Endothelial cell of umbilical vein (primary cell): Measurements from ENCODE around the gene RBM44. TPM values are rescaled to one million over a fixed set of nuclear protein-coding genes. Genes with fewer than 3 reads are reported as not detected.

Experiments
- BruUV-seq: library from RNA; stranded (reverse); fragments of 400-500 nt; replicated peaks from 2 replicates; lab custom pipeline; 2021; lab: Mats Ljungman, UMichigan
- CTCF ChIA-PET: fragments of 300-600, 350-600 bp; sonication (Branson Sonifier 250); formaldehyde crosslinking; loops from one replicate; lab custom pipeline; 2021; ENCODE audit warnings: antibody characterized with exemption, inconsistent platforms; lab: Charles Lee
- POLR2A ChIA-PET: fragments of 300-600, 350-600 bp; sonication (Branson Sonifier 250); formaldehyde crosslinking; loops from one replicate; lab custom pipeline; 2021; ENCODE audit warnings: antibody characterized with exemption, inconsistent platforms; lab: Charles Lee
- DNase-seq: peaks from one replicate; pipeline ENCODE4 v3.0.0-alpha.2; 2011; ENCODE audit warnings: low read depth, low spot score
- FAIRE-seq: peaks from 2 replicates; lab custom pipeline; 2011; peaks lifted over from hg19 to GRCh38; lab: Jason Lieb, UNC
- H2AFZ ChIP-seq: 2 replicates; pipeline ENCODE4 v1.6.0; 2012; ENCODE audit warnings: low read depth, low read length, control low read depth, inconsistent platforms
- H3K27ac ChIP-seq: 2 replicates; pipeline ENCODE4 v1.5.1; 2011; ENCODE audit warnings: low read depth, mild to moderate bottlenecking, control low read depth, low read length, moderate library complexity; ENCODE audit not compliant: insufficient read depth
- H3K27me3 ChIP-seq, 2 experiments: 2 replicates each; pipeline versions ENCODE4 v1.6.0 to v1.6.1; 2011; ENCODE audit warnings: low read length in 2 of 2, mixed read lengths in 1 of 2; ENCODE audit not compliant: control insufficient read depth in 2 of 2, insufficient read depth in 2 of 2
- H3K36me3 ChIP-seq, 2 experiments: 2 replicates in 1 of 2; 3 replicates in 1 of 2; pipeline ENCODE4 v1.5.1; 2011; ENCODE audit warnings: low read length in 2 of 2, mild to moderate bottlenecking in 1 of 2, moderate library complexity in 1 of 2; ENCODE audit not compliant: control insufficient read depth in 2 of 2, insufficient read depth in 2 of 2; ENCODE audit errors: extremely low read depth in 1 of 2
- H3K4me1 ChIP-seq: 3 replicates; pipeline ENCODE4 v1.5.1; 2011; ENCODE audit warnings: mild to moderate bottlenecking, low read length; ENCODE audit not compliant: control insufficient read depth, insufficient read depth; ENCODE audit errors: extremely low read depth
- H3K4me2 ChIP-seq: 2 replicates; pipeline ENCODE4 v1.6.1; 2011; ENCODE audit warnings: low read length, control low read depth, mixed read lengths; ENCODE audit not compliant: insufficient read depth
- H3K4me3 ChIP-seq, 3 experiments: fragments of 200-600 bp in 1 of 3; sonication (generic), shearing (Covaris generic) in 1 of 3; replicated peaks in 1 of 3; 2 replicates each; pipeline ENCODE4 v1.5.1; 2011 to 2016; ENCODE audit warnings: control low read depth in 3 of 3, low read length in 3 of 3, mild to moderate bottlenecking in 2 of 3, inconsistent platforms in 1 of 3, low read depth in 1 of 3, moderate library complexity in 1 of 3; ENCODE audit not compliant: insufficient read depth in 1 of 3
- H3K79me2 ChIP-seq: 2 replicates; pipeline ENCODE4 v1.6.0; 2012; ENCODE audit warnings: low read length, inconsistent platforms; ENCODE audit not compliant: control insufficient read depth, insufficient read depth
- H3K9ac ChIP-seq: replicated peaks from 2 replicates; pipeline ENCODE3; 2011; ENCODE audit warnings: low read length, control low read depth; ENCODE audit not compliant: insufficient read depth; ENCODE audit errors: extremely low read depth
- H3K9me1 ChIP-seq: replicated peaks from 3 replicates; pipeline ENCODE4 v1.6.0; 2011; ENCODE audit warnings: mild to moderate bottlenecking, low read length; ENCODE audit not compliant: control insufficient read depth, insufficient read depth; ENCODE audit errors: extremely low read depth
- H3K9me3 ChIP-seq: replicated peaks from 2 replicates; pipeline ENCODE4 v1.5.1; 2012; ENCODE audit warnings: low read length, inconsistent platforms; ENCODE audit not compliant: control insufficient read depth, insufficient read depth
- H4K20me1 ChIP-seq: replicated peaks from 2 replicates; pipeline ENCODE3; 2011; ENCODE audit warnings: mild to moderate bottlenecking, low read length; ENCODE audit not compliant: control insufficient read depth, insufficient read depth; ENCODE audit errors: extremely low read depth
- CTCF ChIP-seq, 2 donors: IDR thresholded peaks; 1 replicate in 1 of 2; 2 replicates in 1 of 2; pipeline ENCODE4 v1.5.1; 2011; ENCODE audit warnings: low read length in 2 of 2, mild to moderate bottlenecking in 2 of 2, moderate library complexity in 2 of 2, control low read depth in 1 of 2, inconsistent platforms in 1 of 2, low read depth in 1 of 2; ENCODE audit not compliant: insufficient read depth in 1 of 2; ENCODE audit errors: extremely low read depth in 1 of 2
- EZH2 ChIP-seq: IDR thresholded peaks from 2 replicates; pipeline ENCODE4 v1.6.1; 2012; ENCODE audit warnings: borderline replicate concordance, low read depth, mild to moderate bottlenecking, moderate library complexity, low read length, inconsistent platforms; ENCODE audit not compliant: severe bottlenecking
- FOS ChIP-seq: IDR thresholded peaks from 2 replicates; pipeline ENCODE4 v1.6.1; 2011; ENCODE audit warnings: mild to moderate bottlenecking, low read length, moderate library complexity, borderline replicate concordance; ENCODE audit not compliant: insufficient read depth
- GATA2 ChIP-seq: IDR thresholded peaks from 2 replicates; pipeline ENCODE4 v1.7.0; 2011; ENCODE audit warnings: low read depth, mild to moderate bottlenecking, moderate library complexity, mixed read lengths, low read length; ENCODE audit not compliant: insufficient read length, insufficient read depth
- JUN ChIP-seq: IDR thresholded peaks from 2 replicates; pipeline ENCODE4 v1.6.1; 2011; ENCODE audit warnings: borderline replicate concordance, low read depth; ENCODE audit not compliant: insufficient read length, insufficient read depth
- MAX ChIP-seq: IDR thresholded peaks from 2 replicates; pipeline ENCODE4 v1.6.1; 2011; ENCODE audit not compliant: insufficient read depth, insufficient read length
- MYC ChIP-seq: IDR thresholded peaks from one replicate; pipeline ENCODE4 v1.6.1; 2011; ENCODE audit warnings: mild to moderate bottlenecking, low read depth, low read length
- POLR2A ChIP-seq: IDR thresholded peaks from 2 replicates; pipeline ENCODE4 v1.6.1; 2012; ENCODE audit warnings: low read depth, mild to moderate bottlenecking, control low read depth, low read length
- POLR2AphosphoS5 ChIP-seq: IDR thresholded peaks from 2 replicates; pipeline ENCODE4 v1.6.1; 2012; ENCODE audit warnings: low read depth, mild to moderate bottlenecking, control low read depth, low read length, moderate library complexity; ENCODE audit not compliant: insufficient read depth
- dilution Hi-C: fragments of 300-500 bp; cut with MboI; formaldehyde crosslinking; loops from one replicate; pipeline ENCODE4 v1.15.0; 2019; ENCODE audit warnings: low sequenced_read_pairs; ENCODE audit not compliant: extremely low pct_ligation_motif_present
- intact Hi-C: fragments of 100-400 bp; cut with micrococcal nuclease; formaldehyde crosslinking; loops from one replicate; pipeline ENCODE4 v1.10.0; 2022
- polyA plus RNA-seq, 4 experiments: library from polyadenylated mRNA; depleted of rRNA in 3 of 4; stranded (reverse) in 3 of 4; unstranded in 1 of 4; fragments of >200 nt; gene quantifications; 2 replicates each; pipeline versions ENCODE4 v1.2.1 to v1.2.3, GENCODE V29; 2011 to 2012; ENCODE audit warnings: missing spikeins in 1 of 4
- total RNA-seq: library from RNA; stranded (reverse); gene quantifications from 2 replicates; pipeline ENCODE4 v1.2.3, GENCODE V29; 2021

RBM44 gene
- total and polyA plus RNA-seq, 2 donors (not counting 3 experiments of a cell fraction or from before 2014, with no cell fraction given) = 0.14 to 0.53 TPM

GRCh38 chr2:237873421-237873831 lies 74.8 kb downstream of the RBM44 start:
- Histone ChIP-seq H3K36me3 (no peaks in the 10 kb centered on the region), H3K79me2 (no peaks in the 10 kb centered on the region), H4K20me1 (no peaks in the 10 kb centered on the region), H3K4me1 (no peaks in the 10 kb centered on the region), H3K9me3 (no peaks in the 10 kb centered on the region), H2AFZ (no peak overlapping the region), H3K4me2 (no peak overlapping the region), H3K9ac (no peak overlapping the region), H3K27ac (no peak overlapping the region), H3K4me3 (no peak overlapping the region), H3K9me1 (no peaks in the 10 kb centered on the region), H3K27me3 (no peaks in the 10 kb centered on the region)
- no peak for DNase-seq
- FAIRE-seq = no peak
- no TSS peak for BruUV-seq
- dilution Hi-C loops (no loop called here), intact Hi-C loops (no loop called here)
- ChIA-PET POLR2A (no interaction called here), CTCF (interaction anchor here (1.0 kb wide), 1 partner anchor 15 kb away, joined by 4 read pairs; no protein-coding TSS in a partner anchor)
- TF ChIP-seq JUN = no peak
- no peak for TF ChIP-seq EZH2
- no peak for TF ChIP-seq MAX
- no peak for TF ChIP-seq MYC
- no peak for TF ChIP-seq FOS
- TF ChIP-seq POLR2AphosphoS5 = no peak
- TF ChIP-seq GATA2 = no peak
- no peak for TF ChIP-seq CTCF (IDR thresholded peaks at IDR 0.05; ENCODE audit: extremely low read depth in 1 of 2, insufficient read depth in 1 of 2, low read depth in 1 of 2, low read length in 2 of 2)
- TF ChIP-seq POLR2A = no peak
